Esophagus squamous epithelium (tissue), 5 donors: ENCODE measurements around the gene MMP7. TPM values are rescaled to one million over a fixed set of nuclear protein-coding genes. Genes with fewer than 3 reads are reported as not detected.

Source experiments
- DNase-seq: peaks from one replicate; lab custom pipeline; 2025; lab: John Stamatoyannopoulos, UW
- H3K27ac ChIP-seq, 4 donors: fragments of 200-600 bp; sonication (generic); one replicate each; pipeline ENCODE4 v1.5.1; 2016 to 2019; ENCODE audit warnings: mild to moderate bottlenecking in 1 of 4
- H3K27me3 ChIP-seq, 4 donors: fragments of 200-600 bp; sonication (generic); 1 replicate in 3 of 4; 2 replicates in 1 of 4; pipeline versions ENCODE4 v1.5.1 to v1.6.0; 2017 to 2021; ENCODE audit warnings: antibody characterized with exemption in 1 of 4
- H3K36me3 ChIP-seq, 3 donors: fragments of 200-600 bp; sonication (generic); one replicate each; pipeline ENCODE4 v1.5.1; 2016 to 2019
- H3K4me1 ChIP-seq, 3 donors: fragments of 200-600 bp; sonication (generic); one replicate each; pipeline ENCODE4 v1.5.1; 2017 to 2019
- H3K4me3 ChIP-seq, 4 donors: fragments of 200-600 bp; sonication (generic); 1 replicate in 3 of 4; 2 replicates in 1 of 4; pipeline ENCODE4 v1.5.1; 2016 to 2019; ENCODE audit warnings: mild to moderate bottlenecking in 2 of 4, moderate library complexity in 1 of 4
- H3K9me3 ChIP-seq, 3 donors: fragments of 200-600 bp; sonication (generic); one replicate each; pipeline ENCODE4 v1.5.1; 2016 to 2019
- CTCF ChIP-seq, 6 experiments: fragments of 450-650 bp in 4 of 6; fragments of 200-600 bp in 2 of 6; sonication (generic) in 2 of 6; IDR thresholded peaks; one replicate each; pipeline ENCODE4 v1.5.1; 2016 to 2019; ENCODE audit warnings: antibody characterized with exemption in 6 of 6, mild to moderate bottlenecking in 4 of 6, moderate library complexity in 4 of 6
- POLR2A ChIP-seq, 4 donors: fragments of 450-650 bp; IDR thresholded peaks; one replicate each; pipeline ENCODE4 v1.6.1; 2017; ENCODE audit warnings: antibody characterized with exemption in 4 of 4, mild to moderate bottlenecking in 4 of 4, moderate library complexity in 3 of 4
- WGBS, 2 donors: methylation state at CpG; one replicate each; pipeline ENCODE4 v1.1.5; 2018; 5-methylcytosine and 5-hydroxymethylcytosine counted together
- intact Hi-C: fragments of 100-400 bp; cut with DNase I; formaldehyde crosslinking; loops from one replicate; pipeline ENCODE4 v1.15.0; 2022
- total RNA-seq, 4 donors: library from RNA; depleted of rRNA; stranded (reverse); fragments of >200 nt; gene quantifications; one replicate each; pipeline ENCODE4 v1.1.0, GENCODE V29; 2016
- donor health status: DM: yes; HTN: yes; CAD: no.

The MMP7 gene
- total RNA-seq, 4 donors from 2014 or later: 35.8 TPM; not detected in 3

- no peaks in the 10 kb centered on the region for H3K36me3 ChIP-seq
- H3K4me1 ChIP-seq: peaks cover 0 to 37% (median 5%) of the 10 kb centered on the region in 3 donors
- intact Hi-C loops: no loop called here
- DNase-seq: no peak
- H3K9me3 ChIP-seq: no peaks in the 10 kb centered on the region
- 24 to 38% methylated on average over 1 of the region's 1 CpG for WGBS, 2 donors
- no peak overlapping the region for H3K4me3 ChIP-seq
- no peak for TF ChIP-seq CTCF (IDR thresholded peaks at IDR 0.05)
- TF ChIP-seq POLR2A (IDR thresholded peaks at IDR 0.05): no peak
- no peaks in the 10 kb centered on the region for H3K27me3 ChIP-seq
- H3K27ac ChIP-seq: peak overlapping the region in 1 of 4 donors; percentile 50
Measured at GRCh38 chr11:102476069-102476468, 54.5 kb downstream of the MMP7 start.

GRCh38 chr11:102473543-102473942 lies 57.0 kb downstream of the MMP7 start:
- intact Hi-C loops: no loop called here
- H3K4me1 ChIP-seq: peaks cover 10 to 43% (median 13%) of the 10 kb centered on the region in 3 donors
- H3K9me3 ChIP-seq: no peaks in the 10 kb centered on the region
- no peak overlapping the region for H3K4me3 ChIP-seq
- H3K27ac ChIP-seq: no peak overlapping the region
- DNase-seq: no peak
- no peaks in the 10 kb centered on the region for H3K36me3 ChIP-seq
- TF ChIP-seq CTCF (IDR thresholded peaks at IDR 0.05) (no peak), POLR2A (IDR thresholded peaks at IDR 0.05) (no peak)
- no peaks in the 10 kb centered on the region for H3K27me3 ChIP-seq
- WGBS, 2 donors: 73 to 74% methylated on average over 4 to 5 of the region's 5 CpGs

GRCh38 chr11:102472127-102472526 lies 58.4 kb downstream of the MMP7 start:
- no peak for DNase-seq
- Histone ChIP-seq H3K27ac (no peak overlapping the region), H3K4me1 (peaks cover 16 to 46% (median 16%) of the 10 kb centered on the region in 3 donors), H3K4me3 (no peak overlapping the region), H3K36me3 (no peaks in the 10 kb centered on the region), H3K27me3 (no peaks in the 10 kb centered on the region), H3K9me3 (no peaks in the 10 kb centered on the region)
- intact Hi-C loops: no loop called here
- 91 to 95% methylated on average over 4 of the region's 4 CpGs for WGBS, 2 donors
- no peak for TF ChIP-seq CTCF (IDR thresholded peaks at IDR 0.05)
- no peak for TF ChIP-seq POLR2A (IDR thresholded peaks at IDR 0.05)

DNA sequence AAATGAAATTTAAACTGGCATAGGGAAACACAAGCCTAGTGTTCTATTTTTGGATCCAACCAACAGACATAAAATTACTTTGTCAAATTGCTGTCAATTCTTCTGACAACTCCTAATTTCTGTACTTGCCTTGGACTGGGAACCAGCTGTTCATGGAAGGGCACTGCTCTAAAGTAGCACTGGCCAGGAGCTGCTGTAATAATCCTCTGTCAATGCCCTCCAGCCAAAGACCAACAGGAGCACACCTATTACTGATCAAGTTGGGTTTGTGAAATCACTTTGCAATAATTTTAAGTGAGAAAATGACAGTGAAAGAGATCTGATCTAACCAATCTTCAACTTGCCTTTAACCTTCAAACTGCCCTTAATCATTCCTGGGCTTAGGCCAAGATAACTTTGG lies 59.1 kb downstream of the MMP7 start:
- no peaks in the 10 kb centered on the region for H3K27me3 ChIP-seq
- intact Hi-C loops: no loop called here
- H3K4me1 ChIP-seq: peaks cover 16 to 46% (median 19%) of the 10 kb centered on the region in 3 donors
- TF ChIP-seq POLR2A (IDR thresholded peaks at IDR 0.05) (no peak), CTCF (IDR thresholded peaks at IDR 0.05) (no peak)
- no peak for DNase-seq
- H3K9me3 ChIP-seq: no peaks in the 10 kb centered on the region
- no peak overlapping the region for H3K4me3 ChIP-seq
- no peaks in the 10 kb centered on the region for H3K36me3 ChIP-seq
- no peak overlapping the region for H3K27ac ChIP-seq

Other genes with a start within 250 kb of the MMP7 start
- 1 to 10 TPM; 2.4 to 6.9 (median 6.0) TPM for gene BIRC3, start 213.3 kb downstream of the MMP7 start, total RNA-seq
- gene BIRC2, start 183.5 kb downstream of the MMP7 start, total RNA-seq: 10 to 100 TPM; 18.9 to 38.7 (median 26.4) TPM
- 100 to 1,000 TPM in 3 of 4 donors, 10 to 100 TPM in 1; 53.2 to 152 (median 128) TPM for gene TMEM123, start 78.0 kb downstream of the MMP7 start, total RNA-seq
- gene MMP20, start 94.6 kb upstream of the MMP7 start, total RNA-seq: not detected
- gene MMP27, start 175.0 kb upstream of the MMP7 start, total RNA-seq: under 1 TPM in 1 of 4 donors, not detected in 3; 0.19 TPM
- gene MMP8, start 194.2 kb upstream of the MMP7 start, total RNA-seq: not detected
- gene MMP10, start 249.9 kb upstream of the MMP7 start, total RNA-seq: not detected